ENCODE data around the gene DOCK1. TPM values are rescaled to one million over a fixed set of nuclear protein-coding genes. Genes with fewer than 3 reads are reported as not detected.

The DOCK1 gene
- total RNA-seq, 2 donors from 2014 or later, result 41.2 to 56.0 TPM

DNA sequence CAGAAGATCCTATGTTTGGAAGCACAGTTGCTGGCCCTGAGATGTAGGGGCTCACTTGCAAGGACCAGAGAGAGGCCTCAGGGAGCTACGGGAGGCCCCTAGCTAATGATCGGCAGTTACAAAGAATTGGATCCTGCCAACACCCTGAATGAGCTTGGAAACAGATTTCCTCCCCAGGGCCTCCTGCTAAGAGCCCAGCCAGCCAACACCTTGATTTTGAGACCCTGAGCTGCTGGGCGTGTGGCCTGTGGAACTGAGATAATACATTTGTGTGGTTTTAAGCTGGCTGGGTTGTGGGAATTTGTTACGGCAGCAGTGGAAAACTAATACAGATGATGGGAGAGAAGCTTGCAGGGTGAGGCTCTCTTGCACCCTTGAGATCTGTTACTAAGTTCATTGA, 3.9 kb downstream of the DOCK1 start:
- no peak for TF ChIP-seq POLR2AphosphoS5 (IDR thresholded peaks at IDR 0.05)
- TF ChIP-seq POLR2A (IDR thresholded peaks at IDR 0.05), result no peak
- TF ChIP-seq, protein P1, sequence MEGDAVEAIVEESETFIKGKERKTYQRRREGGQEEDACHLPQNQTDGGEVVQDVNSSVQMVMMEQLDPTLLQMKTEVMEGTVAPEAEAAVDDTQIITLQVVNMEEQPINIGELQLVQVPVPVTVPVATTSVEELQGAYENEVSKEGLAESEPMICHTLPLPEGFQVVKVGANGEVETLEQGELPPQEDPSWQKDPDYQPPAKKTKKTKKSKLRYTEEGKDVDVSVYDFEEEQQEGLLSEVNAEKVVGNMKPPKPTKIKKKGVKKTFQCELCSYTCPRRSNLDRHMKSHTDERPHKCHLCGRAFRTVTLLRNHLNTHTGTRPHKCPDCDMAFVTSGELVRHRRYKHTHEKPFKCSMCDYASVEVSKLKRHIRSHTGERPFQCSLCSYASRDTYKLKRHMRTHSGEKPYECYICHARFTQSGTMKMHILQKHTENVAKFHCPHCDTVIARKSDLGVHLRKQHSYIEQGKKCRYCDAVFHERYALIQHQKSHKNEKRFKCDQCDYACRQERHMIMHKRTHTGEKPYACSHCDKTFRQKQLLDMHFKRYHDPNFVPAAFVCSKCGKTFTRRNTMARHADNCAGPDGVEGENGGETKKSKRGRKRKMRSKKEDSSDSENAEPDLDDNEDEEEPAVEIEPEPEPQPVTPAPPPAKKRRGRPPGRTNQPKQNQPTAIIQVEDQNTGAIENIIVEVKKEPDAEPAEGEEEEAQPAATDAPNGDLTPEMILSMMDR (IDR thresholded peaks at IDR 0.05), result no peak
- DNase-seq (ENCODE audit: low spot score), result no peak
- Histone ChIP-seq H3K27ac (no peak overlapping the region), H3K4me1 (replicated peaks) (no peaks in the 10 kb centered on the region), H3K9me3 (no peaks in the 10 kb centered on the region), H3K27me3 (replicated peaks; ENCODE audit: insufficient read depth) (no peaks in the 10 kb centered on the region), H3K36me3 (no peaks in the 10 kb centered on the region), H3K4me3 (no peak overlapping the region)
- intact Hi-C loops (cut with DNase I), result loop anchor here (5.0 kb wide), 1 partner anchor 118 kb away; no protein-coding TSS in a partner anchor
- WGBS, result 85% methylated on average over 4 of the region's 4 CpGs

DNA sequence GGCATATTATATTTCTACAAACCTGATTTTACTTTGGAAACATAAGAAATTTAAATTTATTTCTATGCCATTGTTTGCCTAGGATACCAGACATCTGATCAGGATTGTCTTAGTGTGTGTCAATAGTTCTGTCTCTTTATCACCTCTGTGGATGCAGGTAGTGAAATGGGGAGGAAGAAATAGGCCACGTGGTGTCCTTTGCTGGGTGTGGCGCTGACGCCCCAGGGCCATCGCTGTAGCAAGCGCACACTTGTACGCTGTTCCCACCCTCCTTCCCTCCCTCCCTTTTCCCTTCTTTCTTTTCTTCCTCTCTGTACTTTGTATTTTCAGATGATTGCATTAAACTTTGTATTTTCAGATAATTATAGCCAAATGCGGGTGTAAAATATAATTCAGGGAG, 5.0 kb downstream of the DOCK1 start:
- no peaks in the 10 kb centered on the region for H3K9me3 ChIP-seq
- 54% methylated on average over 7 of the region's 7 CpGs for WGBS
- H3K36me3 ChIP-seq, result no peaks in the 10 kb centered on the region
- H3K4me3 ChIP-seq, result no peak overlapping the region
- H3K27ac ChIP-seq, result no peak overlapping the region
- DNase-seq (ENCODE audit: low spot score), result no peak
- TF ChIP-seq, protein P1 (IDR thresholded peaks at IDR 0.05), result no peak
- TF ChIP-seq POLR2A (IDR thresholded peaks at IDR 0.05) (no peak), POLR2AphosphoS5 (IDR thresholded peaks at IDR 0.05) (no peak)
- no peaks in the 10 kb centered on the region for H3K27me3 ChIP-seq (replicated peaks; ENCODE audit: insufficient read depth)
- intact Hi-C loops (cut with DNase I), result no loop called here
- no peaks in the 10 kb centered on the region for H3K4me1 ChIP-seq (replicated peaks)

DNA sequence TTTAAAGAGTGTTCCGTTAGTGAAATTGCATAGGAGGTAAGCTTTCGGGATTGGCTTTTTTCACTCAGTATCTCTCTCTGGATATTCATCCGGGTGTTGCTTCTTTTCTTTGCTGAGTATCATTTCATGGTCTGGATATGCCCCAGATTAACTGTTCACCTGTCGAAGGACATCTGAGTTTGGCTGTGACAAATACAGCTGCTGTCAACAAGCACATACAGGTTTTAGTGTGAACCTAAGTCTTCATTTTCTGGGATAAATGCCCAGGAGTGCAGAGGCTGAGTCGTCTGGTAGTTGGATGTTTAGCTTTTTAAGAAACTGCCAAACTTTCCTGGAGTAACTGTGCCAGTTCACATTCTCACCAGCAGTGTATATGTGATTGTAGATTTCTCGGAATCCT, 5.6 kb downstream of the DOCK1 start:
- Histone ChIP-seq H3K9me3 (no peaks in the 10 kb centered on the region), H3K4me3 (no peak overlapping the region), H3K27ac (no peak overlapping the region), H3K36me3 (no peaks in the 10 kb centered on the region), H3K27me3 (replicated peaks; ENCODE audit: insufficient read depth) (no peaks in the 10 kb centered on the region), H3K4me1 (replicated peaks) (no peaks in the 10 kb centered on the region)
- intact Hi-C loops (cut with DNase I), result no loop called here
- DNase-seq (ENCODE audit: low spot score), result peak; percentile 37
- TF ChIP-seq, protein P1 (IDR thresholded peaks at IDR 0.05), result peak in 1 of 4 experiments; percentile 7
- no peak for TF ChIP-seq POLR2A (IDR thresholded peaks at IDR 0.05)
- peak; percentile 52 for TF ChIP-seq POLR2AphosphoS5 (IDR thresholded peaks at IDR 0.05)
- WGBS, result 34% methylated on average over 6 of the region's 6 CpGs

DNA sequence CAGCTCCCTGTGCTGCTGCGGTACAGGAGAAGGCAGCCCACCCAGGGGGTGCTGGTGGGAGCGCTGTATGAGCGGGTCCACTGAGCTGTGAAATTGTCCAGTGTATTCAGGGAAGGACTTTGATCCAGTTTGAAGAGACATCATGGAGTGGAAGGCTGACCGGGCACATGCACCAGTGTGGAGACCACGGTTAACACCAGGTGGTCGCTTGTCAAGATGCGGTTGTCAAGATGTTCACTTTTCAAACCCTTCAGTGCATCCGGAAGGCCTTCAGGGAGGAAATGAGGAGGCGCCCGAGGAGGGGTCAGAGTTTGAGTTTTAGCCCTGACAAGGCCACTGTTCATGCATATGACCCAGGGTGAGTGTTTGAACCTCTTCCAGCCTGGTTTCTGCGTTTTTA, 6.1 kb downstream of the DOCK1 start:
- no peak overlapping the region for H3K27ac ChIP-seq
- WGBS, result 91% methylated on average over 11 of the region's 11 CpGs

DNA sequence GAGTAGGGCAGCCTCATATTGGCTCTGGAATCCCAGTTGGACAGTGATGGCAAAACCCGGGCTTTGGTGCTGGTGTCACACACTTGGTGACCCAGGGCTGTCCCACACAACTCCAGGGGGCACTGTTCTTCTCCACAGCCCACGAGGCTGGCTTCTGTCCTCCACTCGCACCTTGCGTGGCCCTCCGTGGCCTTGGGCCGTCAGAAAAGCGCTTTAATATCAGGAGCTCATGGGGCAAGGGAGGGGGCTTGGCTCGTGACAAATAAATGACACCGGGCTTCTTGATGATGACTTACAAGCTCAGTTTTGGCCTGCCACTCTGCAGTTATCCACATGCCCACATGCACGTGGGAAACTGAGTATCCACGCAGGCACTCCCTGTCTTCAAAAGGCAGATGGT, 8.1 kb downstream of the DOCK1 start:
- Histone ChIP-seq H3K36me3 (no peaks in the 10 kb centered on the region), H3K27ac (no peak overlapping the region), H3K4me1 (replicated peaks) (peaks cover 7% of the 10 kb centered on the region), H3K27me3 (replicated peaks; ENCODE audit: insufficient read depth) (no peaks in the 10 kb centered on the region), H3K9me3 (no peaks in the 10 kb centered on the region), H3K4me3 (no peak overlapping the region)
- DNase-seq (ENCODE audit: low spot score), result no peak
- intact Hi-C loops (cut with DNase I), result no loop called here
- TF ChIP-seq POLR2A (IDR thresholded peaks at IDR 0.05), result no peak
- TF ChIP-seq, protein P1 (IDR thresholded peaks at IDR 0.05), result no peak
- TF ChIP-seq POLR2AphosphoS5 (IDR thresholded peaks at IDR 0.05), result no peak
- WGBS, result 91% methylated on average over 11 of the region's 11 CpGs

More for the DNA sequence above, 6.1 kb downstream of the DOCK1 start:
- DNase-seq (ENCODE audit: low spot score), result no peak
- TF ChIP-seq POLR2A (IDR thresholded peaks at IDR 0.05) (no peak), POLR2AphosphoS5 (IDR thresholded peaks at IDR 0.05) (no peak)
- TF ChIP-seq, protein P1 (IDR thresholded peaks at IDR 0.05), result no peak
- Histone ChIP-seq H3K9me3 (no peaks in the 10 kb centered on the region), H3K4me1 (replicated peaks) (no peaks in the 10 kb centered on the region), H3K4me3 (no peak overlapping the region), H3K27me3 (replicated peaks; ENCODE audit: insufficient read depth) (no peaks in the 10 kb centered on the region), H3K36me3 (no peaks in the 10 kb centered on the region)
- intact Hi-C loops (cut with DNase I), result no loop called here
